Measurements from ENCODE around the gene MORC1.
"Not testable (repeated sequence)": the region's sequence is repeated elsewhere in the genome, so short reads cannot be mapped to it uniquely, and the experiment has no call there.

The MORC1 gene

GRCh38 chr3:109081746-109082510, 36.0 kb downstream of the MORC1 start:
- H3K27me3 ChIP-seq (replicated peaks in 2 of 5; ENCODE audit: control insufficient read depth in 4 of 5, insufficient read depth in 5 of 5, low read length in 4 of 5) = no peaks in the 10 kb centered on the region
- H3K36me3 ChIP-seq (ENCODE audit: control insufficient read depth in 4 of 4, insufficient read depth in 4 of 4, low read length in 3 of 4) = no peaks in the 10 kb centered on the region
- peaks cover 0 to 3% (median 0%) of the 10 kb centered on the region in 4 experiments for H3K4me1 ChIP-seq (ENCODE audit: control extremely low read depth in 1 of 4, control insufficient read depth in 4 of 4, insufficient read depth in 4 of 4, low read length in 3 of 4)
- WGBS (ENCODE audit: insufficient coverage) = 57% methylated on average over 3 of the region's 6 CpGs
- no peak overlapping the region for H3K27ac ChIP-seq (ENCODE audit: insufficient read depth in 1 of 2, low read depth in 1 of 2, low read length in 2 of 2, poor library complexity in 1 of 2, severe bottlenecking in 2 of 2)
- ChIA-PET CTCF (interaction anchor here (0.8 to 4.7 kb wide), 11 partner anchors 11 to 418 kb away, joined by 3 to 54 read pairs (median 4); no protein-coding TSS in a partner anchor), POLR2A (no interaction called here)
- no peak overlapping the region for H3K4me3 ChIP-seq (ENCODE audit: control insufficient read depth in 1 of 7, extremely low read depth in 1 of 7, insufficient read depth in 4 of 7, low read depth in 2 of 7, low read length in 6 of 7)
- peak; percentile 73 to 93 (median 91) for DNase-seq
- H3K9me3 ChIP-seq (ENCODE audit: control extremely low read depth in 1 of 5, control insufficient read depth in 4 of 5, insufficient read depth in 2 of 5, low read depth in 1 of 5, low read length in 4 of 5) = peaks cover 0 to 3% (median 0%) of the 10 kb centered on the region in 5 experiments

DNA sequence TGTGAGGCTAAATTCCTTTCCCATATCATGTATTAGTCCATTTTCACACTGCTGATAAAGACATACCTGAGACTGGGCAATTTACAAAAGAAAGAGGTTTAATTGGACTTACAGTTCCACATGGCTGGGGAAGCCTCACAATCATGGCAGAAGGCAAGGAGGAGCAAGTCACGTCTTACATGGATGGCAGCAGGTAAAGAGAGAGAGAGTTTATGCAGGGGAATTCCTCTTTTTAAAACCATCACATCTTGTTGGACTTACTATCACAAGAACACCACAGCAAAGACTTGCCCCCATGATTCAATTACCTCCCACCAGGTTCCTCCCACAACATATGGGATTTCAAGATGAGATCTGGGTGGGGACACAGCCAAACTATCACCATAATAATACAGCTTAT, 37.8 kb downstream of the MORC1 start:
- H3K4me3 ChIP-seq (ENCODE audit: control insufficient read depth in 1 of 7, extremely low read depth in 1 of 7, insufficient read depth in 4 of 7, low read depth in 2 of 7, low read length in 6 of 7); H3K9me3 ChIP-seq (ENCODE audit: control extremely low read depth in 1 of 5, control insufficient read depth in 4 of 5, insufficient read depth in 2 of 5, low read depth in 1 of 5, low read length in 4 of 5); H3K27ac ChIP-seq (ENCODE audit: insufficient read depth in 1 of 2, low read depth in 1 of 2, low read length in 2 of 2, poor library complexity in 1 of 2, severe bottlenecking in 2 of 2); H3K27me3 ChIP-seq (replicated peaks in 2 of 5; ENCODE audit: control insufficient read depth in 4 of 5, insufficient read depth in 5 of 5, low read length in 4 of 5); H3K36me3 ChIP-seq (ENCODE audit: control insufficient read depth in 4 of 4, insufficient read depth in 4 of 4, low read length in 3 of 4); POLR2A ChIA-PET; H3K4me1 ChIP-seq (ENCODE audit: control extremely low read depth in 1 of 4, control insufficient read depth in 4 of 4, insufficient read depth in 4 of 4, low read length in 3 of 4); DNase-seq: not testable (repeated sequence)
- CTCF ChIA-PET = interaction anchor here (1.0 to 4.7 kb wide), 3 partner anchors 9 to 55 kb away, joined by 3 to 54 read pairs (median 26); no protein-coding TSS in a partner anchor
- WGBS (ENCODE audit: insufficient coverage) = no CpG with 5 or more reads among the region's 1 CpG

GRCh38 chr3:109073116-109073515, 44.8 kb downstream of the MORC1 start:
- peak in 2 of 3 donors; percentile 17 to 43 for DNase-seq
- Histone ChIP-seq H3K27ac (ENCODE audit: insufficient read depth in 1 of 2, low read depth in 1 of 2, low read length in 2 of 2, poor library complexity in 1 of 2, severe bottlenecking in 2 of 2) (no peak overlapping the region), H3K9me3 (ENCODE audit: control extremely low read depth in 1 of 5, control insufficient read depth in 4 of 5, insufficient read depth in 2 of 5, low read depth in 1 of 5, low read length in 4 of 5) (no peaks in the 10 kb centered on the region), H3K4me1 (ENCODE audit: control extremely low read depth in 1 of 4, control insufficient read depth in 4 of 4, insufficient read depth in 4 of 4, low read length in 3 of 4) (peaks cover 19 to 37% (median 21%) of the 10 kb centered on the region in 4 experiments), H3K4me3 (ENCODE audit: control insufficient read depth in 1 of 7, extremely low read depth in 1 of 7, insufficient read depth in 4 of 7, low read depth in 2 of 7, low read length in 6 of 7) (no peak overlapping the region), H3K36me3 (ENCODE audit: control insufficient read depth in 4 of 4, insufficient read depth in 4 of 4, low read length in 3 of 4) (no peaks in the 10 kb centered on the region), H3K27me3 (replicated peaks in 2 of 5; ENCODE audit: control insufficient read depth in 4 of 5, insufficient read depth in 5 of 5, low read length in 4 of 5) (no peaks in the 10 kb centered on the region)
- 13% methylated on average over 1 of the region's 1 CpG for WGBS (ENCODE audit: insufficient coverage)
- ChIA-PET CTCF (interaction anchor here (0.9 to 2.6 kb wide), 3 partner anchors 28 to 50 kb away, joined by 3 to 8 read pairs (median 4); no protein-coding TSS in a partner anchor), POLR2A (no interaction called here)

DNA sequence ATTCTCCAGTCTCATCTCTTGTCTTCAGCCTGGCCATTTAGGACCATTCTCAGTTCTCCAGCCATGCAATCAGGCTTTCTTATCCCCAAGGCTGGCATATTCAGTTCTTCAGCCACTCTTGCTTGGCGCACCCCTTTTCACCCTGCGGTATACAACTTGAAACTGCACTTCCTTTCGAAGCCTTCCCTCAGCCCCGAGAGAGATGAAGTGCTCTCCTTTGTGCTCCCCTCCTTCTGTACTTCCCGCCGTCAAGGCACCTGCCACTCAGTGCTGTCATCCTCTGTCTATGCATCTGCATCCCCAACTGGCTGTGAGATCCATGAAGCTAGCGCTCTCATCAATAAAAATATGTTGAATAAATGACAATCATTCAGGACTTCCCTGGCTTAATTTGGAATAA, 45.7 kb downstream of the MORC1 start:
- peak in 2 of 3 donors; percentile 43 to 56 for DNase-seq
- ChIA-PET CTCF (interaction anchor here (0.8 to 3.1 kb wide), 3 partner anchors 9 to 48 kb away, joined by 3 to 26 read pairs (median 15); no protein-coding TSS in a partner anchor), POLR2A (no interaction called here)
- no peak overlapping the region for H3K27ac ChIP-seq (ENCODE audit: insufficient read depth in 1 of 2, low read depth in 1 of 2, low read length in 2 of 2, poor library complexity in 1 of 2, severe bottlenecking in 2 of 2)
- H3K4me1 ChIP-seq (ENCODE audit: control extremely low read depth in 1 of 4, control insufficient read depth in 4 of 4, insufficient read depth in 4 of 4, low read length in 3 of 4) = peaks cover 19 to 37% (median 21%) of the 10 kb centered on the region in 4 experiments
- peak overlapping the region in 4 of 7 experiments; percentile 6 to 55 (median 42) for H3K4me3 ChIP-seq (ENCODE audit: control insufficient read depth in 1 of 7, extremely low read depth in 1 of 7, insufficient read depth in 4 of 7, low read depth in 2 of 7, low read length in 6 of 7)
- no peaks in the 10 kb centered on the region for H3K9me3 ChIP-seq (ENCODE audit: control extremely low read depth in 1 of 5, control insufficient read depth in 4 of 5, insufficient read depth in 2 of 5, low read depth in 1 of 5, low read length in 4 of 5)
- H3K27me3 ChIP-seq (replicated peaks in 2 of 5; ENCODE audit: control insufficient read depth in 4 of 5, insufficient read depth in 5 of 5, low read length in 4 of 5) = no peaks in the 10 kb centered on the region
- H3K36me3 ChIP-seq (ENCODE audit: control insufficient read depth in 4 of 4, insufficient read depth in 4 of 4, low read length in 3 of 4) = no peaks in the 10 kb centered on the region
- 0% methylated on average over 4 of the region's 7 CpGs for WGBS (ENCODE audit: insufficient coverage)

DNA sequence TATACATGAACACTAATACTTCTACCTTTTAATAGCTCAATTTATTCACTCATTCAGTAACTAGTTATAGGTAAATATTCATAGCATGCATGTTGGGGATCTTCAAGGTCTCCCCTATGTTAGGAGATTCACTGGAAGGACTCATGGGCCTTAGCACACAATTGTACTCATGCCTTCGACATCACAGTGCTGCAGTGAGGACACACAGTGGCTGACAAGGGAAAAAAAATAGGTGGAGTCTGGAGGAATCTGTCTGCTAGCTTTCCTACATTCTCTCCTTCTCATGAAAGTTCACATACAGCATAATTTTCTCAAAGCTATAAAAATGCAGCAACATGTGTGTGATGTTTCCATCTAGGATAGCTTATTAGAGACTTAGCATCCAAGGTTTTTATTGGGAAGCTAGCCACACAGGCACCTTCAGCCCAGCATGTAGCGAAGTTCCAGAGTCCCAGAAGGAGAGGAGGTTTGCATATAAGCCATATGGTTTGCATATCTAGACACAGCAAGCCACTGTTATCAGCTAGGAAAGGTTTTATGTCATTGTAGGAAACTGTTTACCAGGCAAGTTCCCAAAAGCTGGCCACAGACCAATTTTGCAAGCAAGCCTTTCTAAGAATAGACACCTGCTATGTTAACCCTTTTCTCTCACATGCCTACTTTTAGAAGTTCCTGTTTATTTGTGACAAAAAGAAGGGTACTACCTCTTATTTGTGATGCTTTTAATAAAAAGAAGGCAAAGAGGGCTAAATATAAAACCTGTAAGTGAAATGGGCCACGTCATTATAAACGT, 46.4 kb downstream of the MORC1 start:
- Histone ChIP-seq H3K4me3 (ENCODE audit: control insufficient read depth in 1 of 7, extremely low read depth in 1 of 7, insufficient read depth in 4 of 7, low read depth in 2 of 7, low read length in 6 of 7) (peak overlapping the region in 4 of 7 experiments; percentile 38 to 55 (median 42)), H3K27ac (ENCODE audit: insufficient read depth in 1 of 2, low read depth in 1 of 2, low read length in 2 of 2, poor library complexity in 1 of 2, severe bottlenecking in 2 of 2) (no peak overlapping the region), H3K36me3 (ENCODE audit: control insufficient read depth in 4 of 4, insufficient read depth in 4 of 4, low read length in 3 of 4) (no peaks in the 10 kb centered on the region), H3K4me1 (ENCODE audit: control extremely low read depth in 1 of 4, control insufficient read depth in 4 of 4, insufficient read depth in 4 of 4, low read length in 3 of 4) (peaks cover 19 to 37% (median 21%) of the 10 kb centered on the region in 4 experiments), H3K27me3 (replicated peaks in 2 of 5; ENCODE audit: control insufficient read depth in 4 of 5, insufficient read depth in 5 of 5, low read length in 4 of 5) (no peaks in the 10 kb centered on the region), H3K9me3 (ENCODE audit: control extremely low read depth in 1 of 5, control insufficient read depth in 4 of 5, insufficient read depth in 2 of 5, low read depth in 1 of 5, low read length in 4 of 5) (no peaks in the 10 kb centered on the region)
- 39% methylated on average over 2 of the region's 4 CpGs for WGBS (ENCODE audit: insufficient coverage)
- ChIA-PET CTCF (interaction anchor here (0.8 to 3.1 kb wide), 7 partner anchors 10 to 60 kb away, joined by 3 to 26 read pairs (median 6); no protein-coding TSS in a partner anchor), POLR2A (no interaction called here)
- DNase-seq = peak in 2 of 3 donors; percentile 55 to 70

DNA sequence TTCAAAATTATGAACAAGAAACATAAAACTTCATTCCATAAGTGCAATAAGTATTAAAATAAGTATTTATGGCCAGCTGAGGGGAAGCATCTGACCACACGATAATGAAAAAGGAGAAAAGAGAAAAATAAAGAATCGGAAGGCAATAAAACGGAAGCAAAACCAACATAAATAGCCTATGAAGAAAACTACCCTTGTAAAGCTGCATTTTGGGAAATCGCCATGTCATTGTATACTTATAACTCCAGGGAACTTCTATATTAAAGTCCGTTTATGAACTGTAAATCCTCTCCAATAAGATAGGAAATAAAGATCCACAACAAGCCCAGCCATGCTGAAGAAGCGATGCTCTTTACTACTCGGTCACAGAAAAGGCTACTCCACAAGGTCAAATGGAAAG, 47.7 kb downstream of the MORC1 start:
- H3K36me3 ChIP-seq (ENCODE audit: control insufficient read depth in 4 of 4, insufficient read depth in 4 of 4, low read length in 3 of 4) = no peaks in the 10 kb centered on the region
- no peak overlapping the region for H3K27ac ChIP-seq (ENCODE audit: insufficient read depth in 1 of 2, low read depth in 1 of 2, low read length in 2 of 2, poor library complexity in 1 of 2, severe bottlenecking in 2 of 2)
- peak in 1 of 3 donors; percentile 28 for DNase-seq
- ChIA-PET CTCF (interaction anchor here (1.2 to 3.1 kb wide), 5 partner anchors 9 to 46 kb away, joined by 3 to 26 read pairs (median 12); no protein-coding TSS in a partner anchor), POLR2A (interaction anchor here (0.5 to 0.6 kb wide), 2 partner anchors 26 to 1267 kb away, joined by 3 to 4 read pairs; no protein-coding TSS in a partner anchor)
- no peaks in the 10 kb centered on the region for H3K27me3 ChIP-seq (replicated peaks in 2 of 5; ENCODE audit: control insufficient read depth in 4 of 5, insufficient read depth in 5 of 5, low read length in 4 of 5)
- H3K9me3 ChIP-seq (ENCODE audit: control extremely low read depth in 1 of 5, control insufficient read depth in 4 of 5, insufficient read depth in 2 of 5, low read depth in 1 of 5, low read length in 4 of 5) = no peaks in the 10 kb centered on the region
- H3K4me1 ChIP-seq (ENCODE audit: control extremely low read depth in 1 of 4, control insufficient read depth in 4 of 4, insufficient read depth in 4 of 4, low read length in 3 of 4) = peaks cover 19 to 37% (median 21%) of the 10 kb centered on the region in 4 experiments
- H3K4me3 ChIP-seq (ENCODE audit: control insufficient read depth in 1 of 7, extremely low read depth in 1 of 7, insufficient read depth in 4 of 7, low read depth in 2 of 7, low read length in 6 of 7) = no peak overlapping the region
- 90% methylated on average over 2 of the region's 7 CpGs for WGBS (ENCODE audit: insufficient coverage)
